Heart right ventricle (tissue), 16 donors: Measurements from ENCODE around the gene TBC1D2B. TPM values are rescaled to one million over a fixed set of nuclear protein-coding genes. Genes with fewer than 3 reads are reported as not detected.

ENCODE experiments used
- ATAC-seq, 8 donors: fragments of 200-7000 bp; cut with Tn5 transposase; one replicate each; pipeline ENCODE4 v1.9.1; 2020; ENCODE audit warnings: mild to moderate bottlenecking in 8 of 8, moderate library complexity in 8 of 8, moderate number of reproducible peaks in 1 of 8
- DNase-seq, 2 donors: peaks; one replicate each; pipeline ENCODE4 v3.0.0-alpha.2; 2020
- H3K27ac ChIP-seq, 10 donors: fragments of 200-600 bp; sonication (generic) in 2 of 10; one replicate each; pipeline versions ENCODE4 v1.5.0 to v1.8.0; 2020 to 2022; ENCODE audit warnings: mild to moderate bottlenecking in 3 of 10
- H3K27me3 ChIP-seq, 7 donors: fragments of 200-600 bp; one replicate each; pipeline ENCODE4 v1.8.0; 2021 to 2022; ENCODE audit warnings: mild to moderate bottlenecking in 2 of 7
- H3K36me3 ChIP-seq, 9 donors: fragments of 200-600 bp; sonication (generic) in 1 of 9; one replicate each; pipeline versions ENCODE4 v1.5.0 to v1.8.0; 2020 to 2022; ENCODE audit warnings: mild to moderate bottlenecking in 2 of 9
- H3K4me1 ChIP-seq, 9 donors: fragments of 200-600 bp; sonication (generic) in 1 of 9; one replicate each; pipeline versions ENCODE4 v1.5.0 to v1.8.0; 2020 to 2022; ENCODE audit warnings: mild to moderate bottlenecking in 4 of 9
- H3K4me3 ChIP-seq, 10 donors: fragments of 200-600 bp; sonication (generic) in 2 of 10; one replicate each; pipeline versions ENCODE4 v1.5.0 to v1.8.0; 2020 to 2022; ENCODE audit warnings: mild to moderate bottlenecking in 7 of 10, moderate library complexity in 2 of 10
- H3K9me3 ChIP-seq, 11 donors: fragments of 200-600 bp in 10 of 11; sonication (generic) in 2 of 11; one replicate each; pipeline versions ENCODE4 v1.5.0 to v1.8.0; 2013 to 2022; ENCODE audit warnings: mild to moderate bottlenecking in 2 of 11, control low read depth in 1 of 11, moderate library complexity in 1 of 11
- CTCF ChIP-seq, 9 donors: fragments of 200-600 bp; sonication (generic) in 2 of 9; IDR thresholded peaks; one replicate each; pipeline versions ENCODE4 v1.5.0 to v1.8.0; 2021 to 2022; ENCODE audit warnings: antibody characterized with exemption in 9 of 9, mild to moderate bottlenecking in 5 of 9, moderate library complexity in 1 of 9
- WGBS, 2 donors: extraction: QIAGEN DNeasy Blood & Tissue Kit; methylation state at CpG; one replicate each; pipeline ENCODE4 v1.1.7; 2013; ENCODE audit warnings: inconsistent platforms in 1 of 2; 5-methylcytosine and 5-hydroxymethylcytosine counted together
- intact Hi-C, 10 donors: fragments of 100-400 bp; cut with DNase I; formaldehyde crosslinking; loops; one replicate each; pipeline versions ENCODE4 v1.11.1 to v1.14.2; 2022
- polyA plus RNA-seq, 2 donors: library from polyadenylated mRNA; stranded (reverse); fragments of 200-250 nt; gene quantifications; one replicate each; pipeline ENCODE4 v1.2.3, GENCODE V29; 2013
- total RNA-seq, 10 donors: library from RNA; stranded (reverse); fragmentation: NEBNext Ultra II Directional in 3 of 10; extraction: Animal tissue kit (Norgen Biotek cat#: 25700) in 3 of 10; gene quantifications; one replicate each; pipeline versions ENCODE4 v1.2.1 to v1.2.4, GENCODE V29; 2021 to 2023
- donor health status: Arrhythmogenic right ventricular cardiomyopathy.
- donor health status: ischemic (EF 13 %, LVEDD 7.1; RV severe dilation, severe dysfunction).
- donor health status: healthy with polysubstance abuse.
- donor health status: DM: no; HTN: yes; CAD: no.
- donor health status: DM: no; HTN: no; CAD: no.
- donor health status: ischemic (EF 25% LVEDD 6.9; RV normal size, moderate dysfunction).
- donor health status: ischemic (EF 25% LVEDD 5.7; RV mildly dilated, moderate dysfunction).
- donor health status: healthy.
- donor health status: DM: yes; HTN: yes; CAD: no.
- donor health status: Ischemic cardiomyopathy.
- donor health status: ischemic (EF 35%, LVEDD 5.7; RV mildly dilated, moderate dysfunction).
- donor health status: nonischemic (EF 11% LVEDD 7.7; RV severe dilation, severe dysfunction).
- donor health status: DM: yes; HTN: yes; CAD: no.
- donor health status: PGD.
- donor health status: ischemic (EF 29% LVEDD 5.4; RV normal size, mild dysfunction).
- donor health status: nonischemic (EF 23%, LVEDD 6.1; RV moderate dilation, normal function).

The TBC1D2B gene
- total and polyA plus RNA-seq, 12 donors, result 4.7 to 20.8 (median 9.6) TPM

- no peak for TF ChIP-seq CTCF (IDR thresholded peaks at IDR 0.05)
- no peaks in the 10 kb centered on the region for H3K36me3 ChIP-seq
- no peak overlapping the region for H3K4me3 ChIP-seq
- DNase-seq (no peak), ATAC-seq (no peak)
- H3K27ac ChIP-seq, result no peak overlapping the region
- intact Hi-C loops, result no loop called here
- H3K27me3 ChIP-seq, result no peaks in the 10 kb centered on the region
- H3K9me3 ChIP-seq, result no peaks in the 10 kb centered on the region
- 94% methylated on average over 9 of the region's 9 CpGs for WGBS, 2 donors
- peaks cover 5 to 17% (median 14%) of the 10 kb centered on the region in 9 donors for H3K4me1 ChIP-seq
Observed at GRCh38 chr15:78097667-78098066, 20.2 kb upstream of the TBC1D2B start.

DNA sequence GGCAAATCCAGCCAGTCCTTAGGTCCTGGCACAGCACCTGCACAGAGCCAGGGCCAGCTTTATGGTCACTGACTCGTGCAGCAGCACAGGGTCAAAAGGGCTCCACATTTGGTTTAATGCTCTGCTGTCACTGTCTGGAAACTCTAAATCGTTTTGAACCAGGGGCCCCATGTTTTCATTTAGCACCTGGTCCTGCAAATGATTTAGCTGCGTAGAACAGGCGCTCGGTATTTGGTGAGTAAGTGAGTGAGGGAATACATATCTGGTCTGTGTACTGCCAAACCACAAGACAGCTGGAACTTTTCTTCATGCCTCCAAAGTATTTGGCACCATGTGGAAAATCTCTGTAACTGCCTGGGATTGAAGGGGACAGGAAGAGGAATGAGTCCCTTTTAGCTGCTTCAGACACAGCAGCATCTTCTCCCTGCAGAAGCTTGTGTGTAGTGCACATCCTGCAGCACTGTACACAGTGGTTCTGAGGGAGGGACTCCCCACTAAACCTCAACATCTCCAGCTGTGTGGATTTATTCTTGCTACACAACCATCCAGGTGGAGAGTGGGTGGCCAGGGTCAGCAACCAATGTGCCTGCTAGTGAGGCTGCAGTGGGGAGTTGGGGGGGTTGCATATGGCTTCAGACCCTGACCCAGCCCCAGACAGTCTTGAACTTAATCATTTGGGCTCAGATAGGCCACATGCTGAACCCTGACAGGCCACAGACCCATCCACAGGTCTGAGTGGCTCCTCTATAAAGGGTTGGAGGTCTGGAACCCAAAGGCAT is 15.9 kb upstream of the TBC1D2B start:
- WGBS, 2 donors, result 36 to 39% methylated on average over 5 of the region's 5 CpGs
- DNase-seq (no peak), ATAC-seq (peak; percentile 46 to 88 (median 82))
- TF ChIP-seq CTCF (IDR thresholded peaks at IDR 0.05), result no peak
- Histone ChIP-seq H3K27me3 (no peaks in the 10 kb centered on the region), H3K9me3 (no peaks in the 10 kb centered on the region), H3K36me3 (no peaks in the 10 kb centered on the region), H3K27ac (peak overlapping the region in 3 of 10 donors; percentile 18 to 58 (median 30)), H3K4me1 (peaks cover 10 to 29% (median 23%) of the 10 kb centered on the region in 9 donors), H3K4me3 (no peak overlapping the region)
- intact Hi-C loops, result loop anchor here in 2 of 10 donors (5.0 kb wide), 2 partner anchors 41 to 91 kb away; no protein-coding TSS in a partner anchor

DNA sequence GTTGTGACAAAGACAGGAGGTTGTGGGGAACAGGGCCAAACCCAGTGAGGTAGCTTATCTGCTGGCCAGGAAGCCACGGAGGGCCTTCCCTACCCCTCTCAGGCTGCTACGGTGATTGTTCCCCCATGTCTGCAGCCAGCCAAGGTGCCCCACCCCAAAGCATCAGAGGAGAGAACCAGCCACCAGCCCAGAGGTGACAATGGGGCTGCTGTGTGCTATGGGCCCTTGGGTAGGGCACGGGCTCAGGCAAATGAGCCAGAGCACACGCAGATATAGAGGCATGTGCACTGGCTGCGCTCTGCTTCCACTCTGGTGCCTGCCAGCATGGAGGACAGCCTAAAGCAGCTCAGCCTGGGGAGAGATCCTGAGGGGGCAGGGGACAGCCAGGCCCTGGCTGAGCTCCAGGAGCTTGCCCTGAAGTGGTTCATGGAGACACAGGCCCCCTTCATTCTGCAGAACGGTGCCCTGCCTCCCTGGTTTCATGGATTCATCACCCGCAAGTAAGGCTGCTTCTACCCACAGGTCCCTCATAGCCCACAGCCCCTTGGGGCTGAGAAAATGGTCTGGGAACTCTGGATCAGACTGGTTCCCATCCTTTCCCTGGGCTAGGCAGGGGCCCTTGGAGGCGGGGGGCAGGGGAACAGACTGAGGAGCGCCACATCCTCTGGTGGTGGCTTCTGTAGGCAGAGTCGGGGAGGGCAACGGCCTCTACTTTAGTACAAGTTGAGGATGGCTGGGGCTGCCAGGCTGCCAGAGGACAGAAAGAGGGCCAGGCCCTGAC is 14.9 kb upstream of the TBC1D2B start, which contains the start of gene SH2D7:
SH2D7 (plus strand) TSS at position 301 of the 781 bp plus-strand sequence; CDS start at position 325, 24 bp downstream.
- intact Hi-C loops, result loop anchor here in 2 of 10 donors (5.0 kb wide), 2 partner anchors 40 to 90 kb away; no protein-coding TSS in a partner anchor
- ATAC-seq, result peak; percentile 41 to 86 (median 70)
- Histone ChIP-seq H3K27ac (peak within 1 kb of the TSS in 3 of 10 donors; percentile 18 to 58 (median 30)), H3K9me3 (no peaks in the 10 kb centered on the region), H3K27me3 (no peaks in the 10 kb centered on the region), H3K4me1 (peaks cover 10 to 33% (median 25%) of the 10 kb centered on the region in 9 donors), H3K36me3 (no peaks in the 10 kb centered on the region), H3K4me3 (no peak within 1 kb of the TSS)
- no peak for DNase-seq
- WGBS, 2 donors, result 61 to 65% methylated on average over 11 of the region's 11 CpGs
- TF ChIP-seq CTCF (IDR thresholded peaks at IDR 0.05), result no peak

GRCh38 chr15:78090422-78091063 is 13.0 kb upstream of the TBC1D2B start:
- intact Hi-C loops, result loop anchor here in 2 of 10 donors (5.0 kb wide), 2 partner anchors 38 to 88 kb away; no protein-coding TSS in a partner anchor

More at GRCh38 chr15:78090422-78091063, 13.0 kb upstream of the TBC1D2B start:
- DNase-seq, result no peak
- Histone ChIP-seq H3K27ac (no peak overlapping the region), H3K27me3 (no peaks in the 10 kb centered on the region), H3K36me3 (no peaks in the 10 kb centered on the region), H3K4me3 (no peak overlapping the region), H3K4me1 (peaks cover 10 to 33% (median 25%) of the 10 kb centered on the region in 9 donors), H3K9me3 (no peaks in the 10 kb centered on the region)
- WGBS, 2 donors, result 93 to 95% methylated on average over 3 of the region's 3 CpGs
- TF ChIP-seq CTCF (IDR thresholded peaks at IDR 0.05), result no peak
- no peak for ATAC-seq
